ENCODE results near the gene FHIT. TPM values are rescaled to one million over a fixed set of nuclear protein-coding genes. Genes with fewer than 3 reads are reported as not detected.

The FHIT gene
- total RNA-seq, 2 experiments from 2014 or later, result 9.6 to 9.7 TPM

GRCh38 chr3:60512506-60512905 is 738.7 kb downstream of the FHIT start:
- Mint-ChIP-seq H3K36me3 (ENCODE audit: low read depth) (no peaks in the 10 kb centered on the region), H3K9me3 (no peaks in the 10 kb centered on the region), H3K27me3 (no peaks in the 10 kb centered on the region), H3K27ac (no peak overlapping the region), H3K4me1 (no peaks in the 10 kb centered on the region), H3K4me3 (no peak overlapping the region)
- ChIA-PET POLR2A (no interaction called here), CTCF (no interaction called here)
- no peak for DNase-seq

GRCh38 chr3:60509471-60509870 is 741.8 kb downstream of the FHIT start:
- DNase-seq, result no peak
- ChIA-PET POLR2A (no interaction called here), CTCF (no interaction called here)
- no peak overlapping the region for H3K27ac Mint-ChIP-seq
- no peak overlapping the region for H3K4me3 Mint-ChIP-seq
- no peaks in the 10 kb centered on the region for H3K36me3 Mint-ChIP-seq (ENCODE audit: low read depth)
- H3K27me3 Mint-ChIP-seq, result no peaks in the 10 kb centered on the region
- H3K4me1 Mint-ChIP-seq, result no peaks in the 10 kb centered on the region
- no peaks in the 10 kb centered on the region for H3K9me3 Mint-ChIP-seq

- ChIA-PET CTCF (no interaction called here), POLR2A (no interaction called here)
- no peaks in the 10 kb centered on the region for H3K27me3 Mint-ChIP-seq
- no peak overlapping the region for H3K4me3 Mint-ChIP-seq
- no peaks in the 10 kb centered on the region for H3K4me1 Mint-ChIP-seq
- DNase-seq, result no peak
- no peaks in the 10 kb centered on the region for H3K36me3 Mint-ChIP-seq (ENCODE audit: low read depth)
- H3K9me3 Mint-ChIP-seq, result no peaks in the 10 kb centered on the region
- no peak overlapping the region for H3K27ac Mint-ChIP-seq
Measured at GRCh38 chr3:60504827-60505457, 746.3 kb downstream of the FHIT start.

- no peaks in the 10 kb centered on the region for H3K36me3 Mint-ChIP-seq (ENCODE audit: low read depth)
- H3K27me3 Mint-ChIP-seq, result no peaks in the 10 kb centered on the region
- H3K27ac Mint-ChIP-seq, result no peak overlapping the region
- no peak overlapping the region for H3K4me3 Mint-ChIP-seq
- CTCF ChIA-PET, result no interaction called here
- POLR2A ChIA-PET, result no interaction called here
- no peaks in the 10 kb centered on the region for H3K4me1 Mint-ChIP-seq
- no peak for DNase-seq
- peaks cover 2% of the 10 kb centered on the region for H3K9me3 Mint-ChIP-seq
Measured at GRCh38 chr3:60501314-60501713, 749.9 kb downstream of the FHIT start.

GRCh38 chr3:60497902-60498301 is 753.4 kb downstream of the FHIT start:
- H3K9me3 Mint-ChIP-seq, result peaks cover 4% of the 10 kb centered on the region
- H3K27me3 Mint-ChIP-seq, result no peaks in the 10 kb centered on the region
- no peak overlapping the region for H3K4me3 Mint-ChIP-seq
- ChIA-PET CTCF (interaction anchor here (0.6 kb wide), 1 partner anchor 10 kb away, joined by 3 read pairs; no protein-coding TSS in a partner anchor), POLR2A (no interaction called here)
- no peaks in the 10 kb centered on the region for H3K36me3 Mint-ChIP-seq (ENCODE audit: low read depth)
- no peaks in the 10 kb centered on the region for H3K4me1 Mint-ChIP-seq
- no peak for DNase-seq
- H3K27ac Mint-ChIP-seq, result no peak overlapping the region

- Mint-ChIP-seq H3K4me3 (no peak overlapping the region), H3K27ac (no peak overlapping the region)
Measured at GRCh38 chr3:60490992-60491391, 760.3 kb downstream of the FHIT start.

GRCh38 chr3:60475096-60475495 is 776.2 kb downstream of the FHIT start:
- H3K4me1 Mint-ChIP-seq, result no peaks in the 10 kb centered on the region
- no peak overlapping the region for H3K27ac Mint-ChIP-seq
- ChIA-PET CTCF (interaction anchor here (0.6 kb wide), 1 partner anchor 291 kb away, joined by 3 read pairs; no protein-coding TSS in a partner anchor), POLR2A (no interaction called here)
- H3K9me3 Mint-ChIP-seq, result no peaks in the 10 kb centered on the region
- H3K27me3 Mint-ChIP-seq, result no peaks in the 10 kb centered on the region
- no peaks in the 10 kb centered on the region for H3K36me3 Mint-ChIP-seq (ENCODE audit: low read depth)
- no peak for DNase-seq
- H3K4me3 Mint-ChIP-seq, result no peak overlapping the region

More at GRCh38 chr3:60490992-60491391, 760.3 kb downstream of the FHIT start:
- CTCF ChIA-PET, result no interaction called here
- DNase-seq, result no peak
- POLR2A ChIA-PET, result no interaction called here
- no peaks in the 10 kb centered on the region for H3K36me3 Mint-ChIP-seq (ENCODE audit: low read depth)
- peaks cover 3% of the 10 kb centered on the region for H3K9me3 Mint-ChIP-seq
- H3K4me1 Mint-ChIP-seq, result no peaks in the 10 kb centered on the region
- no peaks in the 10 kb centered on the region for H3K27me3 Mint-ChIP-seq

GRCh38 chr3:60469481-60469880 is 781.8 kb downstream of the FHIT start:
- CTCF ChIA-PET, result no interaction called here
- H3K4me1 Mint-ChIP-seq, result no peaks in the 10 kb centered on the region
- no peak for DNase-seq
- no peaks in the 10 kb centered on the region for H3K27me3 Mint-ChIP-seq
- H3K9me3 Mint-ChIP-seq, result peaks cover 5% of the 10 kb centered on the region
- H3K27ac Mint-ChIP-seq, result no peak overlapping the region
- POLR2A ChIA-PET, result no interaction called here
- H3K36me3 Mint-ChIP-seq (ENCODE audit: low read depth), result no peaks in the 10 kb centered on the region
- H3K4me3 Mint-ChIP-seq, result no peak overlapping the region

- no peak overlapping the region for H3K27ac Mint-ChIP-seq
- no peaks in the 10 kb centered on the region for H3K27me3 Mint-ChIP-seq
- ChIA-PET POLR2A (no interaction called here), CTCF (no interaction called here)
- H3K9me3 Mint-ChIP-seq, result no peaks in the 10 kb centered on the region
- no peak for DNase-seq
- H3K4me3 Mint-ChIP-seq, result no peak overlapping the region
- H3K4me1 Mint-ChIP-seq, result no peaks in the 10 kb centered on the region
- H3K36me3 Mint-ChIP-seq (ENCODE audit: low read depth), result no peaks in the 10 kb centered on the region
Measured at GRCh38 chr3:60463685-60464084, 787.6 kb downstream of the FHIT start.

GRCh38 chr3:60461267-60461666 is 790.0 kb downstream of the FHIT start:
- ChIA-PET POLR2A (no interaction called here), CTCF (no interaction called here)
- no peaks in the 10 kb centered on the region for H3K36me3 Mint-ChIP-seq (ENCODE audit: low read depth)
- no peaks in the 10 kb centered on the region for H3K4me1 Mint-ChIP-seq
- no peaks in the 10 kb centered on the region for H3K9me3 Mint-ChIP-seq
- H3K27ac Mint-ChIP-seq, result no peak overlapping the region
- no peaks in the 10 kb centered on the region for H3K27me3 Mint-ChIP-seq
- no peak for DNase-seq
- no peak overlapping the region for H3K4me3 Mint-ChIP-seq

- CTCF ChIA-PET, result no interaction called here
- Mint-ChIP-seq H3K27ac (no peak overlapping the region), H3K27me3 (no peaks in the 10 kb centered on the region), H3K4me1 (no peaks in the 10 kb centered on the region), H3K9me3 (no peaks in the 10 kb centered on the region), H3K36me3 (ENCODE audit: low read depth) (no peaks in the 10 kb centered on the region), H3K4me3 (no peak overlapping the region)
- no peak for DNase-seq
- POLR2A ChIA-PET, result no interaction called here
Measured at GRCh38 chr3:60456180-60456579, 795.1 kb downstream of the FHIT start.

GRCh38 chr3:60453326-60453725 is 797.9 kb downstream of the FHIT start:
- DNase-seq, result no peak
- no peak overlapping the region for H3K27ac Mint-ChIP-seq
- no peaks in the 10 kb centered on the region for H3K27me3 Mint-ChIP-seq
- H3K9me3 Mint-ChIP-seq, result no peaks in the 10 kb centered on the region
- no peaks in the 10 kb centered on the region for H3K36me3 Mint-ChIP-seq (ENCODE audit: low read depth)
- CTCF ChIA-PET, result no interaction called here
- POLR2A ChIA-PET, result no interaction called here
- H3K4me3 Mint-ChIP-seq, result no peak overlapping the region
- no peaks in the 10 kb centered on the region for H3K4me1 Mint-ChIP-seq

GRCh38 chr3:60448696-60449095 is 802.6 kb downstream of the FHIT start:
- H3K36me3 Mint-ChIP-seq (ENCODE audit: low read depth), result no peaks in the 10 kb centered on the region
- H3K27ac Mint-ChIP-seq, result no peak overlapping the region
- H3K4me3 Mint-ChIP-seq, result no peak overlapping the region
- H3K27me3 Mint-ChIP-seq, result no peaks in the 10 kb centered on the region
- ChIA-PET CTCF (no interaction called here), POLR2A (no interaction called here)
- H3K4me1 Mint-ChIP-seq, result peaks cover 2% of the 10 kb centered on the region
- no peak for DNase-seq
- H3K9me3 Mint-ChIP-seq, result peaks cover 2% of the 10 kb centered on the region

GRCh38 chr3:60445446-60445845 is 805.8 kb downstream of the FHIT start:
- peaks cover 2% of the 10 kb centered on the region for H3K9me3 Mint-ChIP-seq
- H3K4me3 Mint-ChIP-seq, result no peak overlapping the region
- H3K27ac Mint-ChIP-seq, result no peak overlapping the region
- no peaks in the 10 kb centered on the region for H3K36me3 Mint-ChIP-seq (ENCODE audit: low read depth)
- CTCF ChIA-PET, result no interaction called here
- POLR2A ChIA-PET, result no interaction called here
- H3K4me1 Mint-ChIP-seq, result peaks cover 2% of the 10 kb centered on the region
- no peak for DNase-seq
- H3K27me3 Mint-ChIP-seq, result no peaks in the 10 kb centered on the region
